GM12873 (cell line): ENCODE results near the gene SLC34A3.
A peak's percentile ranks its signal among the peaks of the same experiment; 100 is the strongest.

ENCODE experiments used
- CTCF ChIP-seq: IDR thresholded peaks from 2 replicates; pipeline ENCODE4 v1.5.1; 2012; ENCODE audit warnings: low read depth, mild to moderate bottlenecking, moderate library complexity, low read length, control low read depth; ENCODE audit not compliant: insufficient read depth; ENCODE audit errors: missing control alignments

SLC34A3 gene

GRCh38 chr9:137187386-137187785 lies 43.3 kb upstream of the SLC34A3 start:
- TF ChIP-seq CTCF: no peak

- TF ChIP-seq CTCF: no peak
Measured at GRCh38 chr9:137188086-137188489, 42.6 kb upstream of the SLC34A3 start.

GRCh38 chr9:137188490-137189296 lies 42.0 kb upstream of the SLC34A3 start, which contains the start of the genes ANAPC2 and SSNA1:
ANAPC2 (minus strand) TSS chr9:137188560; CDS start chr9:137188532, 28 bp downstream.
SSNA1 (plus strand) TSS chr9:137188676; CDS start chr9:137188727, 51 bp downstream.
- peak; percentile 53 for TF ChIP-seq CTCF

GRCh38 chr9:137189297-137190295 lies 41.1 kb upstream of the SLC34A3 start:
- no peak for TF ChIP-seq CTCF

GRCh38 chr9:137190315-137190856 lies 40.3 kb upstream of the SLC34A3 start:
- peak; percentile 16 for TF ChIP-seq CTCF

- no peak for TF ChIP-seq CTCF
Measured at GRCh38 chr9:137191245-137191644, 39.5 kb upstream of the SLC34A3 start.
